ENCODE data around the gene SMARCA1. TPM values are rescaled to one million over a fixed set of nuclear protein-coding genes. Genes with fewer than 3 reads are reported as not detected.

SMARCA1 gene
- total RNA-seq, 6 experiments from 2014 or later = 24.1 to 40.5 (median 31.1) TPM

DNA sequence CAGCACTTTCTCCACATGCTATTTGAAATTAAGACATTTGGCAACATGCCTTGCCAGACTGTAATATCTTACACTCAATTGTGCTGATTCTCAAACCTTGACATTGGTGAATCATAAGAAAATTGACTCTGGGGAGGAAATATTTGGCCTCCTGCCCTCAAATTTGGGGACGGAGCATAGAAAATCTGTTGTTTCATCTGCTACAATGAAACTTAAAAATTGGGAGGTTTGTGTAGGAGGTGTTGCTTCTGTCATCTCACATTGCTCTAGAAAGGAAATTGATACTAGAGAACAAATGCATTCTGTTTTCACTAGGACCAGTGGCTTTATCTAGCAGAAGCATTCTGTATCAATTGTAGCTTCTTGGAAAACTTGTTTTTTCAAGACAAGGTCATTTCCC lies 22.1 kb upstream of the SMARCA1 start:
- TF ChIP-seq CTCF (IDR thresholded peaks at IDR 0.05) (no peak), POLR2A (IDR thresholded peaks at IDR 0.05) (no peak)
- ATAC-seq (no peak), DNase-seq (no peak)
- Histone ChIP-seq H3K4me3 (no peak overlapping the region), H3K4me1 (no peaks in the 10 kb centered on the region), H3K9me3 (no peaks in the 10 kb centered on the region), H3K27me3 (no peaks in the 10 kb centered on the region), H3K36me3 (no peaks in the 10 kb centered on the region), H3K27ac (no peak overlapping the region)
- WGBS (ENCODE audit: insufficient coverage, low coverage, low lambda C conversion rate, missing lambda C conversion rate) = 29% methylated on average over 1 of the region's 1 CpG
- intact Hi-C loops (cut with DNase I) = no loop called here

- Histone ChIP-seq H3K9me3 (no peaks in the 10 kb centered on the region), H3K4me1 (no peaks in the 10 kb centered on the region), H3K4me3 (no peak overlapping the region), H3K27ac (no peak overlapping the region), H3K36me3 (no peaks in the 10 kb centered on the region), H3K27me3 (no peaks in the 10 kb centered on the region)
- no peak for TF ChIP-seq CTCF (IDR thresholded peaks at IDR 0.05)
- no peak for TF ChIP-seq POLR2A (IDR thresholded peaks at IDR 0.05)
- intact Hi-C loops (cut with DNase I) = no loop called here
- 79% methylated on average over 2 of the region's 2 CpGs for WGBS (ENCODE audit: insufficient coverage, low coverage, low lambda C conversion rate, missing lambda C conversion rate)
- DNase-seq = no peak
- no peak for ATAC-seq
Observed at GRCh38 chrX:129544780-129545179, 21.5 kb upstream of the SMARCA1 start.

DNA sequence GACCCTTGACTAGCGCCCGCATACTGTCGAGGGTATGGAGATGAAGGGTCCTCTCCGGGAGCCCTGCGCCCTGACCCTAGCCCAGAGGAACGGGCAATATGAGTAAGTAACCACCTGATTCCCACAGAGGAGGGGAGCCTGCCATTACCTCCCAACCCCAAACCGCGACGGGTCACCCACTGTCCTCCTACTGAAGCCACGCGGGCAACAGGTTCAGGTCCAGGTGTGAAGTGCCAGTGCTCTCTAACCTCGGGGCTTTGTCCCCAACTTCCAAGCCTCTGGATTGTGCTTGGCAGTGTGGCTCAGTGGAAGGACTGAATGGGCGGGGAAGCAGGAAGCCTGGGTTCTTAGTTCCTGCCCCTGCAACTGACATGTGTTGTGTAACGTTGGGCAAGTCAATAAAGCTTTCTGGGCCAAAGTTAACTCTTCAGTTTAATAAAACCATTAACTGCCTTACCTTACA lies 17.5 kb upstream of the SMARCA1 start:
- peak; percentile 86 to 90 (median 88) for ATAC-seq
- TF ChIP-seq CTCF (IDR thresholded peaks at IDR 0.05) (no peak), POLR2A (IDR thresholded peaks at IDR 0.05) (peak; percentile 38)

GRCh38 chrX:129540068-129540653 lies 16.9 kb upstream of the SMARCA1 start, which contains the start of gene OCRL:
Gene OCRL (plus strand): TSS chrX:129540259. CDS start chrX:129540440, 181 bp downstream.
- no peaks in the 10 kb centered on the region for H3K36me3 ChIP-seq
- intact Hi-C loops (cut with DNase I) = no loop called here

More for the DNA sequence above, 17.5 kb upstream of the SMARCA1 start:
- no peaks in the 10 kb centered on the region for H3K36me3 ChIP-seq
- 5% methylated on average over 2 of the region's 14 CpGs for WGBS (ENCODE audit: insufficient coverage, low coverage, low lambda C conversion rate, missing lambda C conversion rate)
- H3K27ac ChIP-seq = peak overlapping the region; percentile 56 to 75 (median 58)
- no peaks in the 10 kb centered on the region for H3K9me3 ChIP-seq
- H3K4me1 ChIP-seq = no peaks in the 10 kb centered on the region
- peak; percentile 39 to 77 (median 68) for DNase-seq
- no peaks in the 10 kb centered on the region for H3K27me3 ChIP-seq
- intact Hi-C loops (cut with DNase I) = no loop called here
- peak overlapping the region; percentile 28 to 61 (median 57) for H3K4me3 ChIP-seq

More at GRCh38 chrX:129540068-129540653, 16.9 kb upstream of the SMARCA1 start, which contains the start of gene OCRL:
- Histone ChIP-seq H3K4me3 (peak within 1 kb of the TSS; percentile 28 to 61 (median 57)), H3K4me1 (no peaks in the 10 kb centered on the region), H3K27ac (peak within 1 kb of the TSS; percentile 56 to 75 (median 58)), H3K9me3 (no peaks in the 10 kb centered on the region), H3K27me3 (no peaks in the 10 kb centered on the region)
- ATAC-seq = peak; percentile 88 to 92 (median 88)
- DNase-seq = peak; percentile 71 to 75 (median 75)
- TF ChIP-seq POLR2A (IDR thresholded peaks at IDR 0.05) (no peak), CTCF (IDR thresholded peaks at IDR 0.05) (peak; percentile 54 to 71 (median 65))
- 27% methylated on average over 11 of the region's 60 CpGs for WGBS (ENCODE audit: insufficient coverage, low coverage, low lambda C conversion rate, missing lambda C conversion rate)
